GM23248 (cell line): ENCODE results near the gene RASAL2. TPM values are rescaled to one million over a fixed set of nuclear protein-coding genes. Genes with fewer than 3 reads are reported as not detected.
"Not testable (repeated sequence)": the region's sequence is repeated elsewhere in the genome, so short reads cannot be mapped to it uniquely, and the experiment has no call there.

Experiments
- DNase-seq: peaks from one replicate; pipeline ENCODE4 v3.0.0-alpha.2; 2015
- H2AFZ ChIP-seq: fragments of 200-600 bp; sonication (generic); 2 replicates; pipeline ENCODE4 v1.6.1; 2016; ENCODE audit warnings: antibody characterized with exemption
- H3F3A ChIP-seq: fragments of 200-600 bp; sonication (generic); 2 replicates; pipeline ENCODE4 v1.6.1; 2016; ENCODE audit warnings: mild to moderate bottlenecking, antibody characterized with exemption, mixed run types; ENCODE audit not compliant: insufficient read depth
- H3K27ac ChIP-seq: fragments of 200-600 bp; sonication (generic); 2 replicates; pipeline ENCODE4 v1.5.1; 2016; ENCODE audit warnings: mild to moderate bottlenecking
- H3K27me3 ChIP-seq: fragments of 200-600 bp; sonication (generic); replicated peaks from 2 replicates; pipeline ENCODE4 v1.6.1; 2016; ENCODE audit warnings: mild to moderate bottlenecking; ENCODE audit not compliant: insufficient read depth
- H3K36me3 ChIP-seq: fragments of 200-600 bp; sonication (generic); 2 replicates; pipeline ENCODE4 v1.6.1; 2016; ENCODE audit warnings: low read depth, mild to moderate bottlenecking
- H3K4me1 ChIP-seq: fragments of 200-600 bp; sonication (generic); 2 replicates; pipeline ENCODE4 v1.6.1; 2016; ENCODE audit warnings: mild to moderate bottlenecking; ENCODE audit not compliant: insufficient read depth
- H3K4me2 ChIP-seq: fragments of 200-600 bp; sonication (generic); one replicate; pipeline ENCODE4 v1.6.1; 2016; ENCODE audit warnings: mild to moderate bottlenecking; ENCODE audit not compliant: unreplicated experiment
- H3K4me3 ChIP-seq: fragments of 200-600 bp; sonication (generic); 2 replicates; pipeline ENCODE4 v1.5.1; 2016; ENCODE audit warnings: mild to moderate bottlenecking
- H3K79me2 ChIP-seq: fragments of 200-600 bp; sonication (generic); 2 replicates; pipeline ENCODE4 v1.6.1; 2016; ENCODE audit warnings: mild to moderate bottlenecking; ENCODE audit not compliant: insufficient read depth
- H3K9ac ChIP-seq: fragments of 200-600 bp; sonication (generic); 2 replicates; pipeline ENCODE4 v1.6.1; 2016; ENCODE audit warnings: mild to moderate bottlenecking
- H3K9me2 ChIP-seq: fragments of 200-600 bp; sonication (generic); 2 replicates; pipeline ENCODE4 v1.6.1; 2016; ENCODE audit warnings: mixed run types, mild to moderate bottlenecking, moderate library complexity; ENCODE audit not compliant: insufficient read depth
- H3K9me3 ChIP-seq: fragments of 200-600 bp; sonication (generic); one replicate; pipeline ENCODE4 v1.6.1; 2017; ENCODE audit warnings: low read depth
- H4K20me1 ChIP-seq: fragments of 200-600 bp; sonication (generic); 2 replicates; pipeline ENCODE4 v1.6.0; 2016; ENCODE audit not compliant: insufficient read depth
- EZH2 ChIP-seq: fragments of 200-600 bp; sonication (generic); IDR thresholded peaks from 2 replicates; pipeline ENCODE4 v1.6.1; 2018; ENCODE audit warnings: antibody characterized with exemption, mild to moderate bottlenecking; ENCODE audit not compliant: insufficient read depth, poor library complexity, severe bottlenecking
- EZH2phosphoT487 ChIP-seq: fragments of 200-600 bp; sonication (generic); IDR thresholded peaks from 2 replicates; pipeline ENCODE4 v1.6.1; 2018; ENCODE audit warnings: antibody characterized with exemption, moderate library complexity, mild to moderate bottlenecking, low read depth; ENCODE audit not compliant: insufficient read depth
- WGBS, 2 experiments: methylation state at CpG; one replicate each; pipeline ENCODE4 v1.1.6; 2015 to 2017; ENCODE audit warnings: low lambda C conversion rate in 2 of 2, low coverage in 1 of 2; ENCODE audit errors: missing lambda C conversion rate in 2 of 2; 5-methylcytosine and 5-hydroxymethylcytosine counted together
- in situ Hi-C: fragments of 300-500 bp; cut with MboI; formaldehyde crosslinking; loops from 2 replicates; pipeline ENCODE4 v1.15.0; 2020
- polyA plus RNA-seq: library from polyadenylated mRNA; unstranded; fragments of >200 nt; fragmentation: Nextera tagmentation; extraction: Ambion mirVana; gene quantifications from 2 replicates; pipeline ENCODE4 v1.2.1, GENCODE V29; 2016
- total RNA-seq: library from RNA; depleted of rRNA; stranded (reverse); fragments of >200 nt; shearing (Covaris generic); gene quantifications from 2 replicates; pipeline ENCODE4 v1.2.3, GENCODE V29; 2014

The RASAL2 gene
- total and polyA plus RNA-seq, 2 experiments from 2014 or later = 10.1 to 23.1 TPM

DNA sequence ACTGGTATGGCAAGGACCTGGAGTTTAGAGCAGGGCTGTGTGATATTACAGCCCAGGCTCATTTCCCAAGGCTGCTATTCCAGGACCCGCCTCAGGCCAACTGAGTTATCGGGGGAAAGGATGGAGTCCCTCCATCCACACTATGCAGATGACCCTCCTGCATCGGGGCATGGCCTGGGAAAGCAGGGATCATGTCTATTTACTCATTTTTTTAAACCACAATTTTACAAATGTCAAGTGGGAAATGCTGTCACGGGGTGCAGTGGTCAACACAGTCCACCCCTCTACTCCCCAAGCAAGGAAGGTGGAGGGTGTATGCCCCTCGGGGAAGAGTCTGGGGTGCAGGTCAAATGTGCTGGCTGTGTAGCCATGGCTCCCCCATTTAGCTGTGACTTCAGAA is 409.0 kb downstream of the RASAL2 start:
- no peaks in the 10 kb centered on the region for H3K9me2 ChIP-seq
- TF ChIP-seq EZH2 = no peak
- no peak for TF ChIP-seq EZH2phosphoT487
- H3K9me3 ChIP-seq = no peaks in the 10 kb centered on the region
- no peaks in the 10 kb centered on the region for H3F3A ChIP-seq
- H3K27me3 ChIP-seq = no peaks in the 10 kb centered on the region
- H3K4me1 ChIP-seq = no peaks in the 10 kb centered on the region
- H4K20me1 ChIP-seq = no peaks in the 10 kb centered on the region
- WGBS, 2 experiments = 67 to 74% methylated on average over 5 of the region's 5 CpGs
- no peak overlapping the region for H3K4me2 ChIP-seq
- no peaks in the 10 kb centered on the region for H3K36me3 ChIP-seq
- no peak overlapping the region for H3K4me3 ChIP-seq
- no peak overlapping the region for H2AFZ ChIP-seq
- in situ Hi-C loops = no loop called here
- H3K9ac ChIP-seq = no peak overlapping the region
- no peak overlapping the region for H3K27ac ChIP-seq
- DNase-seq = no peak
- H3K79me2 ChIP-seq = no peaks in the 10 kb centered on the region

DNA sequence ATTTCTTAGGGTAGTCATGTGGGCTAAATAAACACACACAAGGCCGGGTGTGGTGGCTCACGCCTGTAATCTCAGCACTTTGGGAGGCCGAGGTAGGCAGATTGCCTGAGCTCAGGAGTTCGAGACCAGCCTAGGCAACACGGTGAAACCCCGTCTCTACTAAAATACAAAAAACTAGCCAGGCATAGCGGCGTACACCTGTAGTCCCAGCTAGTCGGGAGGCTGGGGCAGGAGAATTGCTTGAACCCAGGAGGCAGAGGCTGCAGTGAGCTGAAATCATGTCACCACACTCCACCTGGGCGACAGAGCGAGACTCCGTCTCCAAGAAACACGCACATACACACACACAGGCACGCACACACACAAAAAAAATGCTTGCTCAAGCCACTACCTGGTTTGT is 409.4 kb downstream of the RASAL2 start:
- in situ Hi-C loops, H3K27ac ChIP-seq, H2AFZ ChIP-seq, H3K9me2 ChIP-seq, H3K4me3 ChIP-seq, DNase-seq, H3F3A ChIP-seq, H3K4me2 ChIP-seq, H3K4me1 ChIP-seq, H3K79me2 ChIP-seq, H3K9me3 ChIP-seq, H4K20me1 ChIP-seq, H3K27me3 ChIP-seq, H3K9ac ChIP-seq, H3K36me3 ChIP-seq: not testable (repeated sequence)
- WGBS, 2 experiments = 83 to 85% methylated on average over 13 to 14 of the region's 14 CpGs

DNA sequence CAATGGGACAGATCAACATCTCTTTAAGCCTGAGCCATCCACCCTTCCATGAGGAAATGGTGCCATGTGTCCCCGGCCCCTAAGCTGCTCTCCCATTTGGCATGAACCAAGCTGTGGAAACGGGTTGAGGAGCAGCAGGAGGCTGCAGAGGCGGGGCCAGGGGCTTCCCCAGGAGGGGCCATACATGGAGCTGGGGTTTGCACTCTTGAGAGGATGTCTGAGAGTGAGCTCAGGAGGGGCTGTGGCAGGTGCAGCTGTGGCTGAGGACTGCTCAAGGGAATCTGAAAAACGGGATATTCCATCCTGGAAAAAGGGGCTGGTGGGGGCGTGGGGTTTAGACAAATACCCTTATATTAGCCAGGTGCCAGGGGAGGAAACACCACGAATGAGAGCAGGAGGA is 409.9 kb downstream of the RASAL2 start:
- Histone ChIP-seq H3F3A (no peaks in the 10 kb centered on the region), H3K27me3 (no peaks in the 10 kb centered on the region), H2AFZ (no peak overlapping the region), H3K9me2 (no peaks in the 10 kb centered on the region), H3K79me2 (no peaks in the 10 kb centered on the region), H3K4me3 (no peak overlapping the region), H4K20me1 (no peaks in the 10 kb centered on the region), H3K9ac (no peak overlapping the region), H3K4me2 (no peak overlapping the region), H3K4me1 (no peaks in the 10 kb centered on the region), H3K9me3 (no peaks in the 10 kb centered on the region), H3K36me3 (no peaks in the 10 kb centered on the region), H3K27ac (no peak overlapping the region)
- WGBS, 2 experiments = 41% methylated on average over 6 of the region's 6 CpGs
- no peak for DNase-seq
- in situ Hi-C loops = no loop called here
- TF ChIP-seq EZH2 (no peak), EZH2phosphoT487 (no peak)

DNA sequence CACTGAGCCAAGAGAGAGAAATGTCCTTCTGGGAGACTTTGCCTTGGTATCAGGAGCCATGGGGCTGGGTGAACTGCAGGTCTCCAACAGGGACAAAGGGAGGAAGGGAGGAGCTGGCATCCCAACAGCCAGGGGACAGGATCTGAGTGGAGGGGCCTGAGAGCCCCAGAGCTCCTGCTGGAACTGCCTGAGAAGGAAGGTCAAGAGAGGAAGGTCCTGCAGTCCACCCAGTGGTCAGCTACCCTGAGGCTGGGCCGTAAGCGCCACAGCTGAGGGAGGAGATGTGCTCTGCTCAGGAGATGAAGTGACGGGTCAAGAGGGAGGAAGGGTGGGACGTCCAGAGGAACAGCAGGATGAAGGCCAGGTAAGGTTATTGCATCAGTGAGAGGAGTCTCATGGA is 410.4 kb downstream of the RASAL2 start:
- Histone ChIP-seq H3K9me3 (no peaks in the 10 kb centered on the region), H3K27ac (no peak overlapping the region), H3K79me2 (no peaks in the 10 kb centered on the region), H3K4me1 (no peaks in the 10 kb centered on the region), H3F3A (no peaks in the 10 kb centered on the region), H2AFZ (no peak overlapping the region), H3K4me2 (no peak overlapping the region), H3K9ac (no peak overlapping the region), H3K4me3 (no peak overlapping the region), H4K20me1 (no peaks in the 10 kb centered on the region), H3K36me3 (no peaks in the 10 kb centered on the region), H3K9me2 (no peaks in the 10 kb centered on the region), H3K27me3 (no peaks in the 10 kb centered on the region)
- TF ChIP-seq EZH2 (no peak), EZH2phosphoT487 (no peak)
- in situ Hi-C loops = no loop called here
- WGBS, 2 experiments = 71 to 76% methylated on average over 4 of the region's 4 CpGs
- no peak for DNase-seq

DNA sequence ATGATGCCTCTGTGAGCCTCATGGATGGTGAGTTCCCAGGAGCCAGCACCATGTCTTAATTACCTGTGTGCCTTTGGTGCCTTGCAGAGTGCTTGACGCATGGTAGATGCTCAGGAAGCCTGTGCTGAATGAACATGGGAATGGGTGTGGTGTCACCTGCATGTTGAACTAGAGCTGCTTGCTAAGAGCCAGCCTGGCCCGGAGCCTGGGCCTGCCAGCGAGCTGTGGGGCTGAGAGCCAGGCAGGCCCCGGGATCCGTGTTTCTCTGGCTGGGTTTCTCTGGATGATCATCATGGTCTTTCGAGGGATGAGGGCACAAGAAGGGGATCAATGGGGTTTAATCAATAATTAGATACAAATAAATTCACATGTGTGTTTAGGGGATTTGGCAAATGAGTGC is 412.3 kb downstream of the RASAL2 start:
- Histone ChIP-seq H3F3A (no peaks in the 10 kb centered on the region), H3K9ac (no peak overlapping the region), H3K4me2 (no peak overlapping the region), H3K9me3 (no peaks in the 10 kb centered on the region), H4K20me1 (no peaks in the 10 kb centered on the region), H3K27me3 (no peaks in the 10 kb centered on the region), H3K9me2 (no peaks in the 10 kb centered on the region), H3K36me3 (no peaks in the 10 kb centered on the region), H2AFZ (no peak overlapping the region), H3K27ac (no peak overlapping the region), H3K79me2 (no peaks in the 10 kb centered on the region), H3K4me1 (no peaks in the 10 kb centered on the region), H3K4me3 (no peak overlapping the region)
- in situ Hi-C loops = no loop called here
- no peak for DNase-seq
- WGBS, 2 experiments = 62 to 69% methylated on average over 6 of the region's 6 CpGs
- TF ChIP-seq EZH2 = no peak
- no peak for TF ChIP-seq EZH2phosphoT487
